Neural progenitor cell (in vitro differentiated cells): ENCODE results near the gene LRCOL1.

Experiments
- EZH2 ChIP-seq: fragments of 200-600 bp; sonication (generic); IDR thresholded peaks from 2 replicates; pipeline ENCODE4 v1.6.1; 2017; ENCODE audit warnings: antibody characterized with exemption, mild to moderate bottlenecking, moderate library complexity
- EZH2phosphoT487 ChIP-seq: fragments of 200-600 bp; sonication (generic); IDR thresholded peaks from 2 replicates; pipeline ENCODE4 v1.6.1; 2017; ENCODE audit warnings: antibody characterized with exemption
- TF ChIP-seq, protein P1 (sequence below): fragments of 200-600 bp; sonication (generic); IDR thresholded peaks from 2 replicates; pipeline ENCODE4 v1.5.1; 2017; ENCODE audit warnings: antibody characterized with exemption, mild to moderate bottlenecking

DNA sequence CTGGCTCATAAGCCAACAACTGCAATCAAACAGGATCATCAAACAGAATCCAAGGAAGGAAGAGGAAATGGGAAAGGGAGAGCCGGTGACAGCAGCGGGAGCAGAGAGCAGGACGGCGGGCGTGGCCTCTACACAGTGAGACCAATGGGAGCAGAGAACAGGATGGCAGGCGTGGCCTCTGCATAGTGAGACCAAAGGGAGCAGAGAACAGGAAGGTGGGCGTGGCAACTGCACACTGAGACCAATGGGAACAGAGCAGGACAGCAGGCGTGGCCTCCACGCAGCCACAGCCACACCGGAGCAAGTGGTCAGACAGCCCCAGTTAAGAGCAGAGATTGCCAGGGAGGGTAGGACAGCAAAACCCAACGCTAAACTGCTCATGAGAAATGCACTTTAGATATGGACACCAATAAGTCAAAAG is 16.4 kb downstream of the LRCOL1 start:
- TF ChIP-seq, protein P1, sequence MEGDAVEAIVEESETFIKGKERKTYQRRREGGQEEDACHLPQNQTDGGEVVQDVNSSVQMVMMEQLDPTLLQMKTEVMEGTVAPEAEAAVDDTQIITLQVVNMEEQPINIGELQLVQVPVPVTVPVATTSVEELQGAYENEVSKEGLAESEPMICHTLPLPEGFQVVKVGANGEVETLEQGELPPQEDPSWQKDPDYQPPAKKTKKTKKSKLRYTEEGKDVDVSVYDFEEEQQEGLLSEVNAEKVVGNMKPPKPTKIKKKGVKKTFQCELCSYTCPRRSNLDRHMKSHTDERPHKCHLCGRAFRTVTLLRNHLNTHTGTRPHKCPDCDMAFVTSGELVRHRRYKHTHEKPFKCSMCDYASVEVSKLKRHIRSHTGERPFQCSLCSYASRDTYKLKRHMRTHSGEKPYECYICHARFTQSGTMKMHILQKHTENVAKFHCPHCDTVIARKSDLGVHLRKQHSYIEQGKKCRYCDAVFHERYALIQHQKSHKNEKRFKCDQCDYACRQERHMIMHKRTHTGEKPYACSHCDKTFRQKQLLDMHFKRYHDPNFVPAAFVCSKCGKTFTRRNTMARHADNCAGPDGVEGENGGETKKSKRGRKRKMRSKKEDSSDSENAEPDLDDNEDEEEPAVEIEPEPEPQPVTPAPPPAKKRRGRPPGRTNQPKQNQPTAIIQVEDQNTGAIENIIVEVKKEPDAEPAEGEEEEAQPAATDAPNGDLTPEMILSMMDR = no peak
- TF ChIP-seq EZH2phosphoT487 (no peak), EZH2 (no peak)
